HG03280 (cell line): ENCODE measurements around the gene MCCC2.
"Not testable (repeated sequence)": the region's sequence is repeated elsewhere in the genome, so short reads cannot be mapped to it uniquely, and the experiment has no call there.

Experiments
- ATAC-seq: cut with Tn5 transposase; IDR thresholded peaks from one replicate; pipeline ENCODE4 v1.9.1; 2021; ENCODE audit warnings: mild to moderate bottlenecking, moderate library complexity; ENCODE audit not compliant: unreplicated experiment

The MCCC2 gene

DNA sequence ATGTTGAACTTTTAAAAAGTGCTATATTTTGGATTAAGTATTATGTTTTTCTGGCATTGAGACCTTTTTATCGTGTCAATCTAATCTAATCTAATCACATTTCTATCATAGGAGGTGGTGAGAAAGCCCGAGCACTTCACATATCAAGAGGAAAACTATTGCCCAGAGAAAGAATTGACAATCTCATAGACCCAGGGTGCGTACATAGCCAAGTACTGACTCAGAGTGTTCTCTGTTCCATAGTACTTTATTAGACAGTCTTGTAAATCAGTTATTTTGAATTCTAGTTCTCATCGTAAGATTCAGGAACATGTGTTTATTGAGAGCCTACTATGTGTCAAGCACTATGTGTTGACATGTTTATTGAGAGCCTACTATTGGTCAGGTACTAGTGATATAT is 9.0 kb downstream of the MCCC2 start:
- no peak for ATAC-seq

- ATAC-seq = no peak
Measured at GRCh38 chr5:71597001-71597400, 9.9 kb downstream of the MCCC2 start.

GRCh38 chr5:71600783-71601182 is 13.6 kb downstream of the MCCC2 start:
- no peak for ATAC-seq

DNA sequence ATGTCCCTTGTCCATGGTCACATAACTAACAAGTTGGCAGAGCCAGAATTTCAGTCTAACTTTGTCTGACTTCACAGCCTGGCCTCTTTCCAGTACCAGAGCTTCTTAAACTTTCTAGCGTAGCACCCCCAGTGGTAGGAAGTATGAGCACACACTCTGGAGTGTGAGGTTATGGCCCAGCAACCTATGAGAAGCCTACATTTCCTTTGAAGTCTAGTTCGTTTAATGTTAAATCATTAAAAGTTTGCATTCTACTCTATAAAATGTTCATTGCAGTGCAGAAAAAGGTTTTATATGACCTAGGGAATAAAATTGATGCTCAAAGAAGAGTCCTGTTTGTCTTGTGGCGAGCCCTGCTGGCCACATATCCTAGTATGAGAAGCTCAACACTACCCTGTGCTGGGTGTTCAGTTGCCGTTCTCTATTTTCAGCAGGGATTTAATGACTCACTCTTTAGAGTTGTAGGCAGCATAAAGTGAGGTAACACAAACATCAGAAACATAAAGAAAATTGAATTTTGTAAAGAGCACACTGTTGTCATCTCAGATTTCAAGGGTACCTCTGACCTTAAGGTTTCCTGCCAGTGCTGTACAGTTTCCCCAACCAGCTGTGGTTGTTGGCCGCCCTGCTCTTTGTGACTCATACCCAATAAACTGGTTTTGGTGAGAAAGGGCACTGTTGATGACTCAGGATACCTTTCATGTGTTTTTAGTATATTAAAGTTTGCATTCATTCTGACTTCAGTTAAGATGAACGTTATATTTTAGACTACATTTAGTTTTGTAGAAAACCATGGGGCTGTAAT is 14.3 kb downstream of the MCCC2 start:
- ATAC-seq = peak; percentile 88

DNA sequence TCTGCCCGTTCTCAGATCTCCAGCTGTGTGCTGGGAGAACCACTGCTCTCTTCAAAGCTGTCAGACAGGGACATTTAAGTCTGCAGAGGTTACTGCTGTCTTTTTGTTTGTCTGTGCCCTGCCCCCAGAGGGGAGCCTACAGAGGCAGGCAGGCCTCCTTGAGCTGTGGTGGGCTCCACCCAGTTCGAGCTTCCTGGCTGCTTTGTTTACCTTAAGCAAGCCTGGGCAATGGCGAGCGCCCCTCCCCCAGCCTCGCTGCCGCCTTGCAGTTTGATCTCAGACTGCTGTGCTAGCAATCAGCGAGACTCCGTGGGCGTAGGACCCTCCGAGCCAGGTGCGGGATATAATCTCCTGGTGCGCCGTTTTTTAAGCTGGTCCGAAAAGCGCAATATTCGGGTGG is 22.8 kb downstream of the MCCC2 start:
- ATAC-seq = not testable (repeated sequence)

- ATAC-seq = no peak
Measured at GRCh38 chr5:71615809-71616208, 28.7 kb downstream of the MCCC2 start.

GRCh38 chr5:71620630-71621029 is 33.5 kb downstream of the MCCC2 start:
- no peak for ATAC-seq

DNA sequence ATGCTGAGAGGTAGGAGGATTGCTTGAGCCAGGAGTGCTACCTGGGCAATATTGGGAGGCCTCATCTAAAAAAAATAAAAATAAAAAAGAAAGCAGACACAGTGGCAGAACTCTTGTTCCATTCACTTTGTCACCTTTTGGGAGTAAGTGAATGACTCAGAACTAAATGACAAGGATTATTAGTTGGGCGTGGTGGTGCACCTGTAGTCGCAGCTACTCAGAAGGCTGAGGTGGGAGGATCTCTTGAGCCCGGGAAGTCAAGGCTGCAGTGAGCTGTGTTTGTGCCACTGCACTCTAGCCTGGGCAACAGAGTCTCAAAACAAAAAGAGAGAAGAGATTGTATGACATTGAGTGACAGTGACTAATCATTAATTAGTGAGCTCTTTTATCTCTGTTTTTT is 34.1 kb downstream of the MCCC2 start:
- ATAC-seq = no peak

DNA sequence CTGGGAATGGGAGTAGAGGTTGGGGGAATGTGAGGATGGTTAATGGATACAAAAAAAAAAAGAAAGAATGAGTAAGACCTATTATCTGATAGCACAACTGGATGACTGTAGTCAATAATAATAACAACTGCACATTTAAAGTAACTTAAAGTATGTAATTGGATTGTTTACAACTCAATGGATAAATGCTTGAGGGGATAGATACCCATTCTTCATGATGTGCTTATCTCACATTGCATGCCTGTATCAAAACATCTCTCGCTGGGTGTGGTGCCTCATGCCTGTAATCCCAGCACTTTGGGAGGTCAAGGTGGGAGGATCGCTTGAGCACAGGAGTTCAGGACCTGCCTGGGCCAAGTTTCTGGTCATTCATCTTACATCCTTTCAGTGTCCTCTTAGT is 34.6 kb downstream of the MCCC2 start:
- no peak for ATAC-seq

DNA sequence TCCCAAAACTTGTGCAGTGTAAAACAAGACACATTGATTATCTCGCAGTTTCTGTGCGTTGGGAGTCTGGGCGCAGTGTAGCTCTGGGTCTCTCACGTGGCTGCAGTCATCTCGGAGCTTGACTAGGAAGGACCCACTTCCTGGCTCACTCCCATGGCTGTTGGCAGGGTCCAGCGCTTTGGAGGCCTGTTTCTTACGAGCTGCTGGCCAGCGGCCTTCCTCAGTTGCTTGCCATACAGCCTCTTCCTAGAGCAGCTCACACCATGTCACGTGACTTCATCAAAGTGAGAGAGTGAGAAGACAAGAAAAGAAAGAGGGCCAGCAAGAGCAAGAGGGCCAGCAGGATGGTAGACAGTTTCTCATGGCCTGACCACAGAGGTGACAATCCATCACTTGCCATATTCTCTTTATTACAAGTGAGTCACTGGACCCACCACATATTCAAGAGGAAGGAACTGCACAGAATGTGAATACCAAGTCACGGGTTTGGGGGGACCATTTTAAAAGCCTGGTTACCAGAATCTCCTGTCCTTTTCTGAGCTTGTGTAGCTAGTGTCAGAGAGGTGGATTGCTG is 36.2 kb downstream of the MCCC2 start:
- no peak for ATAC-seq

GRCh38 chr5:71629950-71630349 is 42.8 kb downstream of the MCCC2 start:
- ATAC-seq = no peak

DNA sequence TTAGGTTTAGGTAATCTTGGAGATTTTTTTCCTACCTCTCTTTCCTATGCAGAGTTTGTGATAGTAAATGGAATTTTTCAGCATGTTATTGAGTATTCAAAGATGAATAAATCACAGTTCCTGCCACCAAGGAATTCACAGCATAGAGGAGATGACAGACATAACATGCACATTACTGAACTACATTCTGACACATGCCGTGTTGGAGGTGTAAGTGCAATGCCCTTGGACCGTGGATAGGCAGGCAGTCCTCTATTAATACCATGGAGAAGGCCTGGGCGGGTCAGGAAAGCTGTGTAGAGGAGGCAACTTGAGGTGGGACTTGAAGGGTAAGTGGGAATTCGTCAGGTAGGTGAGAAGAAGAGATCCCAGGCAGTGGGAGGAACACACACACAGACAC is 43.9 kb downstream of the MCCC2 start:
- ATAC-seq = no peak

- no peak for ATAC-seq
Measured at GRCh38 chr5:71632168-71632567, 45.0 kb downstream of the MCCC2 start.

GRCh38 chr5:71633255-71634155 is 46.4 kb downstream of the MCCC2 start:
- no peak for ATAC-seq

DNA sequence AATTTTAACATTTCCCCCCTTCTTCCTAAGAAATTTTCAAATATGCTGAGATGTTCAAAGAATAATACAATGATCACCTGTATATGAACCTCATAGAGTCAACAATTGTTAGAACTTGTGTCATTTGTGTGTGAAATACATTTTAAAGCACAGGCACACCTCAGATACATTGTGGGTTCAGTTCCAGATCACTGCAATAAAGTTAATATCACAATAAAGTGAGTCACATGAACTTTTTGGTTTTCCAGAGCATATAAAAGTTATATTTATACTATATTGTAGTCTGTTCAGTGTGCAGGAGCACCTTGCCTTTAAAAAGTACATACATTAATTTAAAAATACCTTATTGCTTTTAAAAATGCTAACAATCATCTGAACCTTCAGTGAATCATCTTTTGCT is 50.0 kb downstream of the MCCC2 start:
- no peak for ATAC-seq

GRCh38 chr5:71640408-71640807 is 53.3 kb downstream of the MCCC2 start:
- no peak for ATAC-seq

GRCh38 chr5:71645030-71645429 is 57.9 kb downstream of the MCCC2 start:
- ATAC-seq = no peak

DNA sequence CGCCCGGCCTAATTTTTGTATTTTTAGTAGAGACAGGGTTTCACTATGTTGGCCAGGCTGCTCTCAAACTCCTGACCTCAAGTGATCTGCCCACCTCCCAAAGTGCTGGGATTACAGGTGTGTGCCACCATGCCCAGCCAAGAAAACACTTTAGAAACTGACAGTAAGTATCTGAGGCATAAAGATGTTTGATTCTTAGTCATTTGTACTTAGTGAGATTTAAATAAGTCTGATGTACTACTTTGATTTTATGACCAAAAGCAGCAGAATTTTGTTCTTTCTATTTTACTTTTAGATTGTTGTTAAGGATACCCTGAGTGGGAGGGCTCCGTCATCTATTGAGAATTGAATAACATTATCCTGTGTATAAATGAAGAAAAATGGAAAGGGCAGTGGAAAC is 63.8 kb downstream of the MCCC2 start:
- not testable (repeated sequence) for ATAC-seq

DNA sequence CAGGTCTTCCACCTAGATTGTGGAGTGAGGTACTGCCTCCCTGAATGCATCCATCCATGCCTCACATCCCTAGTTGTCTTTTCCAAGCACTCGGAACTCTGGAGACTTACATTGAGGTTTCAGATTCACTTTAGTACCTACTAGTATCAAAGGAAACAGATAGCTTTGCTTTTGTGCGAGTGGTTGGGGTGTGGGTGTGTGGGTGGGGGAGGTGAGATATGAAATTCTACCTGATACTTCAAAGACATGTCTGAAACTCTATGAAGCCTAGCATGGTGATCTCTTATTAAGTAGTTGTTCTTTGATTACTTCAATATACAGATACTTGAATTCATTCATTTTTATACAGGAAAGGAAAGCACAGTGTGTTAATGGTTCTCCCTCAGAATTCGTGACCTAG is 64.4 kb downstream of the MCCC2 start:
- ATAC-seq = no peak

DNA sequence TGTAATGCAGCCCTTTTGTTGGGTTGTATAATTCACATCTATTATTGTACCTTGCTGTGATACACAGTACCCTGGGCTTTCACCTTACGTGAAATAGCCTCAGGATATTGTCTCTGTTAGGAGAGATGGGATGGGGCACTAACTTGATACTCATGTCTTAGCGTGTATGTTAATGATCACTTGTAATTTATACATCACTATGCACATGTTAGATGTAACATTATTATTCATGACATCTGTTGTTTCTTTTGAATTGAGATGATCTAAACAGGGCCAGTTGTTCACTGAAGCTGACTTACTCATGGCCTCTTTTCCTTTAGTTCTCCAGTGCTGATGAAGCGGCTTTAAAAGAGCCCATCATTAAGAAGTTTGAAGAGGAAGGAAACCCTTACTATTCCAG is 65.2 kb downstream of the MCCC2 start:
- no peak for ATAC-seq

DNA sequence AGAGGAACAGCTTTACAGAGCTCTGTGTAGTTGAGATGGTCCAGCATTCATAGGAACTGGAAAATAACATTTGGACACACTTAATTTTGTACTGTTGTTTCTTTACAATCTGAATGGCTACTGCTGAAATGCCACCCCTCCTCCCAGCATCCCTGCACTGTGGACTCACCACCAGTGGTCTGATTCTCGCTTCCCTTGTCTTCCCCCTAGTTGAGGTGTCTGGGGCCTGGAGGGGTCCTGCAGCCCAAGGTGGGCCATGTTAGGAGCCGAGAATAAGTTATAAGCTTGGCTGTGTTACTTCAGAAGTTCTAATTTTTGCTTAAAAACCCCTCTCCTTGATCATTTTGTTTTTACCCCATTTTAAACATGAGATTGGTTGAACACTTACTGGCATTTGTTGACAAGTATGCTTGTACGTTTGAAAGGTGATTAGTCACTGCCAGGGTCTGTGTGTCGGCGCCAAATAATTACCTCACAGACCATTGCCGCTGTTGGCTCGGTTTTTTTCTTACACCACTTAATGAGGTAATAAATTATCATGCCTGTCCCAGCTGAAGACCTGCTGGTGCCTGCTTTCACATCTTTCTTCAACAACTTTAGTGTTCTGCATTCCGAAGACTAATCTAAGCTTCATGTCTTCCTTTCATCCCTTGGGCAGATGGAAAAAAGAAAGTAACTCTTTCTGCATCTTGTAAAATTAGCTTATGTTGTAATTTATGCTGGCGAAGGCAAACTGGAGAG is 65.8 kb downstream of the MCCC2 start:
- ATAC-seq = no peak
